C4-2B (cell line): Measurements from ENCODE around the gene SRA1.

Experiments used
- CTCF ChIP-seq: fragments of 450-650 bp; conservative IDR thresholded peaks from 2 replicates; pipeline ENCODE4 v1.5.1; 2017; ENCODE audit warnings: mild to moderate bottlenecking
- ZFX ChIP-seq: fragments of 450-650 bp; IDR thresholded peaks from 2 replicates; pipeline ENCODE4 v1.6.1; 2017

- TF ChIP-seq CTCF (no peak), ZFX (no peak)
These were observed 19.5 kb upstream of the SRA1 start for GRCh38 chr5:140576776-140577201.
